SIG-M5 treated with dmso at 0.1 percent for 504 hours (cell line): ENCODE data around the gene USP22.
A peak's percentile ranks its signal among the peaks of the same experiment; 100 is the strongest.

ENCODE experiments used
- DNase-seq: peaks from one replicate; lab custom pipeline; 2025; ENCODE audit not compliant: unreplicated experiment; lab: John Stamatoyannopoulos, UW

USP22 gene

GRCh38 chr17:21002309-21003006 lies 40.4 kb downstream of the USP22 start:
- DNase-seq, result no peak

GRCh38 chr17:21001813-21002221 lies 41.0 kb downstream of the USP22 start:
- DNase-seq, result no peak

GRCh38 chr17:21001111-21001812 lies 41.5 kb downstream of the USP22 start:
- DNase-seq, result no peak

- DNase-seq, result no peak
These were observed 42.8 kb downstream of the USP22 start for GRCh38 chr17:20999841-21000532.

GRCh38 chr17:20999044-20999573 lies 43.7 kb downstream of the USP22 start:
- no peak for DNase-seq

GRCh38 chr17:20998571-20999043 lies 44.2 kb downstream of the USP22 start:
- no peak for DNase-seq

- no peak for DNase-seq
These were observed 44.9 kb downstream of the USP22 start for GRCh38 chr17:20997711-20998570.

- DNase-seq, result no peak
These were observed 45.8 kb downstream of the USP22 start for GRCh38 chr17:20996724-20997615.

GRCh38 chr17:20995873-20996723 lies 46.7 kb downstream of the USP22 start:
- DNase-seq, result no peak

- DNase-seq, result no peak
These were observed 47.5 kb downstream of the USP22 start for GRCh38 chr17:20995164-20995872.

GRCh38 chr17:20994779-20995149 lies 48.0 kb downstream of the USP22 start:
- DNase-seq, result no peak

- DNase-seq, result no peak
These were observed 48.7 kb downstream of the USP22 start for GRCh38 chr17:20993863-20994778.

- DNase-seq, result peak; percentile 55
These were observed 49.6 kb downstream of the USP22 start for GRCh38 chr17:20992987-20993862.

GRCh38 chr17:20992416-20992815 lies 50.4 kb downstream of the USP22 start:
- no peak for DNase-seq

- DNase-seq, result no peak
These were observed 51.4 kb downstream of the USP22 start for GRCh38 chr17:20991276-20992037.
